CD4-positive, alpha-beta T cell (primary cell): ENCODE data around the gene SLC41A3. TPM values are rescaled to one million over a fixed set of nuclear protein-coding genes. Genes with fewer than 3 reads are reported as not detected.

ENCODE experiments used
- ATAC-seq: fragments of 200-7000 bp; cut with Tn5 transposase; one replicate; pipeline ENCODE4 v1.10.0; 2022; ENCODE audit warnings: mild to moderate bottlenecking; ENCODE audit not compliant: poor library complexity
- CTCF ChIA-PET: fragments of 350-600 bp; sonication (Branson Sonifier 250); formaldehyde crosslinking; loops from one replicate; lab custom pipeline; 2021; ENCODE audit warnings: antibody characterized with exemption, inconsistent platforms; lab: Charles Lee
- POLR2A ChIA-PET: fragments of 350-600 bp; sonication (Branson Sonifier 250); formaldehyde crosslinking; loops from one replicate; lab custom pipeline; 2021; ENCODE audit warnings: antibody characterized with exemption, inconsistent platforms; lab: Charles Lee
- DNase-seq, 14 experiments: peaks; one replicate each; pipeline ENCODE4 v3.0.0-alpha.2; 2013 to 2020; ENCODE audit warnings: mixed read lengths in 2 of 14
- H3K27ac ChIP-seq, 2 donors: one replicate each; pipeline versions ENCODE4 v1.5.1 to v1.7.0; 2013; ENCODE audit warnings: low read length in 2 of 2, low read depth in 1 of 2, mild to moderate bottlenecking in 1 of 2
- H3K27me3 ChIP-seq, 2 experiments: 1 replicate in 1 of 2; 2 replicates in 1 of 2; pipeline versions ENCODE4 v1.6.1 to v1.7.0; 2013; ENCODE audit warnings: low read length in 2 of 2, control low read depth in 1 of 2, mild to moderate bottlenecking in 1 of 2, moderate library complexity in 1 of 2; ENCODE audit not compliant: insufficient read depth in 2 of 2, control insufficient read depth in 1 of 2
- H3K36me3 ChIP-seq: one replicate; pipeline ENCODE4 v1.6.1; 2013; ENCODE audit warnings: low read length, control low read depth; ENCODE audit not compliant: insufficient read depth
- H3K4me1 ChIP-seq: one replicate; pipeline ENCODE4 v1.6.1; 2013; ENCODE audit warnings: low read length, control low read depth; ENCODE audit not compliant: insufficient read depth
- H3K4me3 ChIP-seq: one replicate; pipeline ENCODE4 v1.5.1; 2013; ENCODE audit warnings: mild to moderate bottlenecking, low read length, moderate library complexity
- H3K9me3 ChIP-seq, 2 experiments: 1 replicate in 1 of 2; 2 replicates in 1 of 2; pipeline versions ENCODE4 v1.6.1 to v1.7.0; 2013; ENCODE audit warnings: low read length in 2 of 2, mild to moderate bottlenecking in 2 of 2, control low read depth in 1 of 2, moderate library complexity in 1 of 2; ENCODE audit not compliant: control insufficient read depth in 1 of 2, insufficient read depth in 1 of 2
- H3K27ac Mint-ChIP-seq: one replicate; pipeline ENCODE4 v1.8.0; 2020; ENCODE audit warnings: mixed read lengths
- H3K27me3 Mint-ChIP-seq: one replicate; pipeline ENCODE4 v1.8.0; 2021; ENCODE audit warnings: mixed read lengths
- H3K36me3 Mint-ChIP-seq: one replicate; pipeline ENCODE4 v1.8.0; 2021; ENCODE audit warnings: low read depth, mixed read lengths
- H3K4me1 Mint-ChIP-seq: one replicate; pipeline ENCODE4 v1.8.0; 2021; ENCODE audit warnings: low read depth, mixed read lengths
- H3K4me3 Mint-ChIP-seq: one replicate; pipeline ENCODE4 v1.8.0; 2020; ENCODE audit warnings: mild to moderate bottlenecking, mixed read lengths
- H3K9me3 Mint-ChIP-seq: one replicate; pipeline ENCODE4 v1.8.0; 2020; ENCODE audit warnings: mixed read lengths
- intact Hi-C, 2 experiments: fragments of 100-400 bp; cut with DNase I in 1 of 2; cut with micrococcal nuclease in 1 of 2; formaldehyde crosslinking; loops; one replicate each; pipeline versions ENCODE4 v1.15.1 to v1.9.0; 2023 to 2025; cut with DNase I, micrococcal nuclease
- total RNA-seq, 174 experiments: library from RNA in 2 of 174; stranded (reverse) in 2 of 174; gene quantifications; one replicate each; pipeline ENCODE4 v1.2.3 and lab custom pipeline; 2021 to 2026
- TF ChIP-seq, protein P1 (sequence below): fragments of 200-600 bp; IDR thresholded peaks from one replicate; pipeline ENCODE4 v1.8.0; 2022; ENCODE audit warnings: antibody characterized with exemption, mild to moderate bottlenecking

SLC41A3 gene
- total RNA-seq, 2 experiments from 2014 or later, result 26.5 to 29.1 TPM

DNA sequence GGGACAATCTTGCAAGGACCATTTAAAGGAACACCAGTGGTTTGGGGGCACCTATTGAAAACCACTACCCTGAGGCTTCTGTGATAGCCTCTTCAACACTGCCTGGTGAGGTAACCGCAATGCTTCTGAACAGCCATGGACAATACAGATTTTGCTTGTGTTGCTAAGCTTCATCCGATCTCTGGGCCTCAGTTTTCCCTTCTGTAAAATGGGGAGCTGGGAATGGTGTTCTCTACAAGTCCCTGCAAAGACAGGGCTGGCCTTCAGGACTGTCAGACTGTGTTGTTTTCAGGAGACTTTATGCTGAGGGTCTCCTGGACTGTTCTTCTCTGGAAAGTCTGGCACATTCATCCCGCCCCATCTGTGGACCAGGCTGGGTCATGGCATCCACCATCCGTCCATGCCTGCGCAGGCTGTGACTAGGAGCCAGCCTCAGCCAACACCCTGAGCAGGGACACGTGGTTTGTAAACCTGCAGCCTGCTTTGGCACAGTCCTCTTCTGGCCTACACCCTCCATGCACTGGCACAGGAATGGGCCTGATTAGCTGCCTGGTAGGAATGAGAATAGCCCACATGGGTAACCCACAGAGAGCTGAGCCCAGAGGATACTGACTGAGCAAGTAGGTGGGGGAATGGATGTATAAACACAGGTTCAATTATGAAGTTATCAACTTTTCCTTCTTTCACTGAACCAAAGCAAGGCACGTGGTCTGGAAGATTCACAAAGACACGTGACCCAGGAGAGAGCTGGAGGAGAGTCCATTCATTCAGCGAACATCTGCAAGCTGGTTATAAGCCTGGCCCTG is 59.7 kb downstream of the SLC41A3 start:
- Histone ChIP-seq H3K9me3 (peaks cover 8 to 16% of the 10 kb centered on the region in 2 experiments), H3K4me3 (no peak overlapping the region), H3K27ac (no peak overlapping the region), H3K36me3 (peaks cover 37% of the 10 kb centered on the region), H3K27me3 (no peaks in the 10 kb centered on the region), H3K4me1 (peaks cover 13% of the 10 kb centered on the region)
- TF ChIP-seq, protein P1, sequence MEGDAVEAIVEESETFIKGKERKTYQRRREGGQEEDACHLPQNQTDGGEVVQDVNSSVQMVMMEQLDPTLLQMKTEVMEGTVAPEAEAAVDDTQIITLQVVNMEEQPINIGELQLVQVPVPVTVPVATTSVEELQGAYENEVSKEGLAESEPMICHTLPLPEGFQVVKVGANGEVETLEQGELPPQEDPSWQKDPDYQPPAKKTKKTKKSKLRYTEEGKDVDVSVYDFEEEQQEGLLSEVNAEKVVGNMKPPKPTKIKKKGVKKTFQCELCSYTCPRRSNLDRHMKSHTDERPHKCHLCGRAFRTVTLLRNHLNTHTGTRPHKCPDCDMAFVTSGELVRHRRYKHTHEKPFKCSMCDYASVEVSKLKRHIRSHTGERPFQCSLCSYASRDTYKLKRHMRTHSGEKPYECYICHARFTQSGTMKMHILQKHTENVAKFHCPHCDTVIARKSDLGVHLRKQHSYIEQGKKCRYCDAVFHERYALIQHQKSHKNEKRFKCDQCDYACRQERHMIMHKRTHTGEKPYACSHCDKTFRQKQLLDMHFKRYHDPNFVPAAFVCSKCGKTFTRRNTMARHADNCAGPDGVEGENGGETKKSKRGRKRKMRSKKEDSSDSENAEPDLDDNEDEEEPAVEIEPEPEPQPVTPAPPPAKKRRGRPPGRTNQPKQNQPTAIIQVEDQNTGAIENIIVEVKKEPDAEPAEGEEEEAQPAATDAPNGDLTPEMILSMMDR, result no peak
- peaks cover 81% of the 10 kb centered on the region for H3K36me3 Mint-ChIP-seq
- ChIA-PET POLR2A (no interaction called here), CTCF (no interaction called here)
- no peak for ATAC-seq
- H3K27ac Mint-ChIP-seq, result no peak overlapping the region
- DNase-seq, result no peak
- H3K4me3 Mint-ChIP-seq, result no peak overlapping the region
- peaks cover 12% of the 10 kb centered on the region for H3K4me1 Mint-ChIP-seq
- H3K27me3 Mint-ChIP-seq, result no peaks in the 10 kb centered on the region
- intact Hi-C loops, result no loop called here
- no peaks in the 10 kb centered on the region for H3K9me3 Mint-ChIP-seq

- Mint-ChIP-seq H3K4me1 (peaks cover 12% of the 10 kb centered on the region), H3K27ac (no peak overlapping the region), H3K36me3 (peaks cover 75% of the 10 kb centered on the region), H3K9me3 (no peaks in the 10 kb centered on the region), H3K27me3 (no peaks in the 10 kb centered on the region), H3K4me3 (no peak overlapping the region)
- no peak overlapping the region for H3K4me3 ChIP-seq
- no peak for DNase-seq
- H3K27ac ChIP-seq, result no peak overlapping the region
- H3K27me3 ChIP-seq, result no peaks in the 10 kb centered on the region
- H3K9me3 ChIP-seq, result peaks cover 7 to 11% of the 10 kb centered on the region in 2 experiments
- TF ChIP-seq, protein P1, result no peak
- peaks cover 29% of the 10 kb centered on the region for H3K36me3 ChIP-seq
- H3K4me1 ChIP-seq, result peaks cover 13% of the 10 kb centered on the region
- ChIA-PET POLR2A (no interaction called here), CTCF (no interaction called here)
- ATAC-seq, result no peak
- intact Hi-C loops, result no loop called here
Measured at GRCh38 chr3:126023390-126023789, 60.5 kb downstream of the SLC41A3 start.

- H3K9me3 Mint-ChIP-seq, result no peaks in the 10 kb centered on the region
- ChIA-PET POLR2A (no interaction called here), CTCF (no interaction called here)
- Histone ChIP-seq H3K27me3 (no peaks in the 10 kb centered on the region), H3K9me3 (peaks cover 1 to 6% of the 10 kb centered on the region in 2 experiments), H3K4me1 (peaks cover 13% of the 10 kb centered on the region), H3K4me3 (no peak overlapping the region), H3K27ac (no peak overlapping the region), H3K36me3 (peaks cover 25% of the 10 kb centered on the region)
- TF ChIP-seq, protein P1, result no peak
- ATAC-seq (no peak), DNase-seq (no peak)
- H3K27me3 Mint-ChIP-seq, result no peaks in the 10 kb centered on the region
- H3K4me3 Mint-ChIP-seq, result no peak overlapping the region
- H3K36me3 Mint-ChIP-seq, result peaks cover 73% of the 10 kb centered on the region
- intact Hi-C loops, result no loop called here
- no peak overlapping the region for H3K27ac Mint-ChIP-seq
- peaks cover 12% of the 10 kb centered on the region for H3K4me1 Mint-ChIP-seq
Measured at GRCh38 chr3:126022741-126023359, 61.1 kb downstream of the SLC41A3 start.
